Suprapubic skin (tissue), 4 donors: ENCODE results near the gene SMURF2. TPM values are rescaled to one million over a fixed set of nuclear protein-coding genes. Genes with fewer than 3 reads are reported as not detected.

Experiments
- DNase-seq, 2 donors: peaks; one replicate each; pipeline ENCODE4 v3.0.0-alpha.2; 2019; ENCODE audit warnings: low spot score in 2 of 2
- H3K27ac ChIP-seq: fragments of 200-600 bp; sonication (generic); one replicate; pipeline ENCODE4 v1.5.1; 2019
- H3K27me3 ChIP-seq: fragments of 200-600 bp; sonication (generic); one replicate; pipeline ENCODE4 v1.5.1; 2019
- H3K36me3 ChIP-seq: fragments of 200-600 bp; sonication (generic); one replicate; pipeline ENCODE4 v1.5.1; 2019
- H3K4me1 ChIP-seq: fragments of 200-600 bp; sonication (generic); one replicate; pipeline ENCODE4 v1.5.1; 2019
- H3K4me3 ChIP-seq: fragments of 200-600 bp; sonication (generic); one replicate; pipeline ENCODE4 v1.5.1; 2019; ENCODE audit warnings: mild to moderate bottlenecking
- H3K9me3 ChIP-seq: fragments of 200-600 bp; sonication (generic); one replicate; pipeline ENCODE4 v1.5.1; 2019
- EP300 ChIP-seq: sonication (generic); formaldehyde crosslinking; IDR thresholded peaks from one replicate; pipeline ENCODE4 v1.6.1; 2017; ENCODE audit warnings: antibody characterized with exemption
- POLR2A ChIP-seq, 2 donors: fragments of 450-650 bp; IDR thresholded peaks; one replicate each; pipeline ENCODE4 v1.6.1; 2017; ENCODE audit warnings: antibody characterized with exemption in 2 of 2, mild to moderate bottlenecking in 2 of 2, moderate library complexity in 2 of 2
- POLR2AphosphoS5 ChIP-seq, 3 donors: sonication (generic); formaldehyde crosslinking; IDR thresholded peaks; one replicate each; pipeline ENCODE4 v1.6.1; 2017; ENCODE audit warnings: antibody characterized with exemption in 3 of 3
- WGBS: methylation state at CpG from one replicate; pipeline ENCODE4 v1.1.5; 2018; 5-methylcytosine and 5-hydroxymethylcytosine counted together
- total RNA-seq, 4 donors: library from RNA; depleted of rRNA; stranded (reverse); fragments of >200 nt; gene quantifications; one replicate each; pipeline ENCODE4 v1.1.0, GENCODE V29; 2016
- TF ChIP-seq, protein P1 (sequence below), 2 donors: fragments of 200-600 bp in 1 of 2; fragments of 450-650 bp in 1 of 2; sonication (generic) in 1 of 2; IDR thresholded peaks; one replicate each; pipeline ENCODE4 v1.5.1; 2016 to 2019; ENCODE audit warnings: antibody characterized with exemption in 2 of 2, mild to moderate bottlenecking in 1 of 2, moderate library complexity in 1 of 2

The SMURF2 gene
- total RNA-seq, 4 donors from 2014 or later: 19.4 to 28.6 (median 25.2) TPM

- Histone ChIP-seq H3K36me3 (peaks cover 53% of the 10 kb centered on the region), H3K27ac (no peak overlapping the region), H3K4me3 (no peak overlapping the region), H3K9me3 (no peaks in the 10 kb centered on the region), H3K27me3 (no peaks in the 10 kb centered on the region), H3K4me1 (peaks cover 89% of the 10 kb centered on the region)
- 71% methylated on average over 7 of the region's 7 CpGs for WGBS
- TF ChIP-seq POLR2A (IDR thresholded peaks at IDR 0.05) (no peak), EP300 (no peak), POLR2AphosphoS5 (IDR thresholded peaks at IDR 0.05) (no peak)
- TF ChIP-seq, protein P1, sequence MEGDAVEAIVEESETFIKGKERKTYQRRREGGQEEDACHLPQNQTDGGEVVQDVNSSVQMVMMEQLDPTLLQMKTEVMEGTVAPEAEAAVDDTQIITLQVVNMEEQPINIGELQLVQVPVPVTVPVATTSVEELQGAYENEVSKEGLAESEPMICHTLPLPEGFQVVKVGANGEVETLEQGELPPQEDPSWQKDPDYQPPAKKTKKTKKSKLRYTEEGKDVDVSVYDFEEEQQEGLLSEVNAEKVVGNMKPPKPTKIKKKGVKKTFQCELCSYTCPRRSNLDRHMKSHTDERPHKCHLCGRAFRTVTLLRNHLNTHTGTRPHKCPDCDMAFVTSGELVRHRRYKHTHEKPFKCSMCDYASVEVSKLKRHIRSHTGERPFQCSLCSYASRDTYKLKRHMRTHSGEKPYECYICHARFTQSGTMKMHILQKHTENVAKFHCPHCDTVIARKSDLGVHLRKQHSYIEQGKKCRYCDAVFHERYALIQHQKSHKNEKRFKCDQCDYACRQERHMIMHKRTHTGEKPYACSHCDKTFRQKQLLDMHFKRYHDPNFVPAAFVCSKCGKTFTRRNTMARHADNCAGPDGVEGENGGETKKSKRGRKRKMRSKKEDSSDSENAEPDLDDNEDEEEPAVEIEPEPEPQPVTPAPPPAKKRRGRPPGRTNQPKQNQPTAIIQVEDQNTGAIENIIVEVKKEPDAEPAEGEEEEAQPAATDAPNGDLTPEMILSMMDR (IDR thresholded peaks at IDR 0.05): no peak
- no peak for DNase-seq
These were observed 163.6 kb downstream of the SMURF2 start for GRCh38 chr17:64498308-64499203.

- no peak for DNase-seq
- H3K4me3 ChIP-seq: peak overlapping the region; percentile 80
- H3K9me3 ChIP-seq: no peaks in the 10 kb centered on the region
- 56% methylated on average over 4 of the region's 4 CpGs for WGBS
- H3K27ac ChIP-seq: peak overlapping the region; percentile 71
- H3K4me1 ChIP-seq: peaks cover 79% of the 10 kb centered on the region
- TF ChIP-seq, protein P1 (IDR thresholded peaks at IDR 0.05): no peak
- TF ChIP-seq POLR2AphosphoS5 (IDR thresholded peaks at IDR 0.05): no peak
- no peak for TF ChIP-seq EP300
- TF ChIP-seq POLR2A (IDR thresholded peaks at IDR 0.05): no peak
- H3K36me3 ChIP-seq: peaks cover 44% of the 10 kb centered on the region
- H3K27me3 ChIP-seq: no peaks in the 10 kb centered on the region
These were observed 164.5 kb downstream of the SMURF2 start for GRCh38 chr17:64497565-64498035.

DNA sequence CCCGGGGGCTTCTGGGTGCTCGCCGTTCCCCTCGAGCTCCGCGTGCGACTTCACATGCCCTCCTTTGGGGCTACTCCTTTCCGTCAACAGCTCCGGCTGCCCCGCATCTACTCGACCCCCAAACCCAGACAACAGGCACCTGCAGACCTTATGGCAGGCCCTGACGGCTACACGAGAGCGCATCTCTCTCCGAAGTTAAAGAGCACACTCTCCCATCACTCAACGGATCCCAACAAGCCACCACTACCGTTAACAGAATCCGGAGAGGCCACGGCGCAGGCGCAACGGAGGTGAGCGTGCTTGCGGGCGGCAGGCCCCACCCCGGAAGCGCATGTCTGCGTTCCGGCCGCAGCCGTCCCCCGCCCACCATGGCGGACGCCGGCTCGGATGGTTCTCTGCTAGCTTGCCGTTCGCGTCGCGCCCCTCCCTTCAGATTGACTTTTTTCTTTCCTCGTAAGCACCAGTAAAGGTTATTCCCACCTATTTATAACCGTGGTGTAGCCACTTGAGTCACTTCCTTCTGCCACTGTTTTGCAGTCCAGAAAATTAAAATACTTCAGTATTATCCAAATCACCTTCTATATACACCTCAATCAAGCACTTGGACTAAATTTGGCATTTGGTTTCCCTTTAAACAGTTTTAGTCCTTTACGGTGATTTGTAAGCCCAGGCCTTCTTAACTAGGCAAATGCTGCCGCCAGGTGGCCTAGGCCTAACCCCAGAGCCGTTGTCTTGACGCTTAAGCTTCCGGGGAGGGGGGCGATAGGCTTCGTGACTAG is 165.1 kb downstream of the SMURF2 start, which contains the start of gene POLG2:
POLG2 (minus strand) TSS at position 269 of the 779 bp plus-strand sequence; CDS start at position 183, 86 bp downstream.
- H3K27ac ChIP-seq: peak within 1 kb of the TSS; percentile 71
- no peaks in the 10 kb centered on the region for H3K9me3 ChIP-seq
- peaks cover 73% of the 10 kb centered on the region for H3K4me1 ChIP-seq
- peak within 1 kb of the TSS; percentile 80 for H3K4me3 ChIP-seq
- peaks cover 42% of the 10 kb centered on the region for H3K36me3 ChIP-seq
- peak; percentile 96 to 97 for DNase-seq
- no peaks in the 10 kb centered on the region for H3K27me3 ChIP-seq
- TF ChIP-seq EP300 (no peak), POLR2AphosphoS5 (IDR thresholded peaks at IDR 0.05) (peak in 2 of 3 donors; percentile 85 to 96), POLR2A (IDR thresholded peaks at IDR 0.05) (peak in 1 of 2 donors; percentile 12)
- TF ChIP-seq, protein P1 (IDR thresholded peaks at IDR 0.05): peak in 1 of 2 donors; percentile 30
- under 1% methylated on average over 48 of the region's 50 CpGs for WGBS

GRCh38 chr17:64496348-64496785 is 165.7 kb downstream of the SMURF2 start:
- whole genome bisulfite sequencing: under 1% methylated on average over 14 of the region's 20 CpGs

More at GRCh38 chr17:64496348-64496785, 165.7 kb downstream of the SMURF2 start:
- H3K4me1 ChIP-seq: peaks cover 67% of the 10 kb centered on the region
- H3K9me3 ChIP-seq: no peaks in the 10 kb centered on the region
- H3K4me3 ChIP-seq: peak overlapping the region; percentile 80
- no peaks in the 10 kb centered on the region for H3K27me3 ChIP-seq
- peaks cover 41% of the 10 kb centered on the region for H3K36me3 ChIP-seq
- DNase-seq: no peak
- peak overlapping the region; percentile 71 for H3K27ac ChIP-seq
- TF ChIP-seq POLR2A (IDR thresholded peaks at IDR 0.05) (no peak), EP300 (no peak), POLR2AphosphoS5 (IDR thresholded peaks at IDR 0.05) (no peak)
- TF ChIP-seq, protein P1 (IDR thresholded peaks at IDR 0.05): no peak

Other genes starting within 250 kb of the SMURF2 start
- gene MILR1, start 213.2 kb downstream of the SMURF2 start, total RNA-seq: under 1 TPM in 2 of 4 donors, not detected in 2; 0.45 to 0.57 TPM
- 10 to 100 TPM in 1 of 4 donors, 1 to 10 TPM in 3; 2.7 to 23.2 (median 5.0) TPM for gene POLG2, start 165.3 kb downstream of the SMURF2 start, total RNA-seq
- gene DDX5, start 156.0 kb downstream of the SMURF2 start, total RNA-seq: 1,000 to 10,000 TPM in 1 of 4 donors, 100 to 1,000 TPM in 3; 532 to 1,402 (median 922) TPM
- 100 to 1,000 TPM in 1 of 4 donors, 10 to 100 TPM in 3; 46.8 to 200 (median 61.5) TPM for gene CEP95, start 155.3 kb downstream of the SMURF2 start, total RNA-seq